Suppressor macrophage (primary cell): ENCODE data around the gene LONRF2.
"Not testable (repeated sequence)": the region's sequence is repeated elsewhere in the genome, so short reads cannot be mapped to it uniquely, and the experiment has no call there.

ENCODE experiments used
- DNase-seq, 4 experiments: peaks; one replicate each; pipeline ENCODE4 v3.0.0-alpha.2; 2020 to 2022
- total RNA-seq, 17 experiments: gene quantifications; one replicate each; lab custom pipeline; 2026; ENCODE audit warnings: mixed read lengths in 6 of 17, inconsistent platforms in 3 of 17; lab: John Stamatoyannopoulos, UW

LONRF2 gene
- 0 to 6.5 (median 0.13) reads per million in 17 experiments for total RNA-seq

GRCh38 chr2:100321866-100322820, at the start of gene LONRF2:
Gene LONRF2 (minus strand): TSS chr2:100322501. CDS start chr2:100322093, 408 bp downstream.
- DNase-seq, result peak; percentile 2 to 46 (median 14)

GRCh38 chr2:100367163-100367562, 44.9 kb upstream of the LONRF2 start:
- DNase-seq, result no peak

- DNase-seq, result no peak
Observed at GRCh38 chr2:100365434-100365833, 43.1 kb upstream of the LONRF2 start.

- not testable (repeated sequence) for DNase-seq
Observed at GRCh38 chr2:100362269-100362668, 40.0 kb upstream of the LONRF2 start.

- no peak for DNase-seq
Observed at GRCh38 chr2:100359576-100359975, 37.3 kb upstream of the LONRF2 start.

GRCh38 chr2:100358554-100358953, 36.3 kb upstream of the LONRF2 start:
- no peak for DNase-seq

GRCh38 chr2:100352521-100352920, 30.2 kb upstream of the LONRF2 start:
- DNase-seq, result no peak

- DNase-seq, result no peak
Observed at GRCh38 chr2:100350661-100351185, 28.4 kb upstream of the LONRF2 start.

GRCh38 chr2:100345144-100345543, 22.8 kb upstream of the LONRF2 start:
- DNase-seq, result not testable (repeated sequence)

GRCh38 chr2:100344433-100344832, 22.1 kb upstream of the LONRF2 start:
- no peak for DNase-seq

- not testable (repeated sequence) for DNase-seq
Observed at GRCh38 chr2:100342466-100342865, 20.2 kb upstream of the LONRF2 start.

GRCh38 chr2:100339823-100340222, 17.5 kb upstream of the LONRF2 start:
- no peak for DNase-seq

- peak in 2 of 4 experiments; percentile 16 to 41 for DNase-seq
Observed at GRCh38 chr2:100334929-100335328, 12.6 kb upstream of the LONRF2 start.

- no peak for DNase-seq
Observed at GRCh38 chr2:100327742-100328141, 5.4 kb upstream of the LONRF2 start.

- DNase-seq, result peak in 3 of 4 experiments; percentile 2 to 41 (median 13)
Observed at GRCh38 chr2:100321179-100321865, 979 bp downstream of the LONRF2 start.

GRCh38 chr2:100320547-100321178, 1.6 kb downstream of the LONRF2 start:
- DNase-seq, result no peak

- no peak for DNase-seq
Observed at GRCh38 chr2:100317634-100318033, 4.7 kb downstream of the LONRF2 start.

- DNase-seq, result no peak
Observed at GRCh38 chr2:100309973-100310719, 12.2 kb downstream of the LONRF2 start.

GRCh38 chr2:100309311-100309710, 13.0 kb downstream of the LONRF2 start:
- no peak for DNase-seq

- no peak for DNase-seq
Observed at GRCh38 chr2:100303744-100304143, 18.6 kb downstream of the LONRF2 start.

GRCh38 chr2:100302585-100302892, 19.8 kb downstream of the LONRF2 start:
- DNase-seq, result no peak
